ENCODE measurements around the gene SMPDL3B. TPM values are rescaled to one million over a fixed set of nuclear protein-coding genes. Genes with fewer than 3 reads are reported as not detected.

The SMPDL3B gene
- total and polyA plus RNA-seq, 3 donors from 2014 or later: 2.1 to 2.7 (median 2.5) TPM

GRCh38 chr1:27928216-27928954 is 6.4 kb upstream of the SMPDL3B start:
- Histone ChIP-seq H3K27me3 (no peaks in the 10 kb centered on the region), H3K4me3 (no peak overlapping the region), H3K27ac (no peak overlapping the region), H3K9me3 (no peaks in the 10 kb centered on the region), H3K4me1 (no peaks in the 10 kb centered on the region), H3K36me3 (ENCODE audit: low read depth, missing control alignments) (no peaks in the 10 kb centered on the region)
- DNase-seq: no peak
- TF ChIP-seq CTCF (IDR thresholded peaks at IDR 0.05): no peak
- no peak for TF ChIP-seq POLR2A (IDR thresholded peaks at IDR 0.05)
- intact Hi-C loops (cut with DNase I; ENCODE audit: low total_unique reads): no loop called here
- 69 to 71% methylated on average over 5 of the region's 5 CpGs for WGBS, 2 donors

- TF ChIP-seq POLR2A (IDR thresholded peaks at IDR 0.05) (no peak), CTCF (IDR thresholded peaks at IDR 0.05) (no peak)
- Histone ChIP-seq H3K36me3 (ENCODE audit: low read depth, missing control alignments) (no peaks in the 10 kb centered on the region), H3K27me3 (no peaks in the 10 kb centered on the region), H3K9me3 (no peaks in the 10 kb centered on the region), H3K27ac (no peak overlapping the region), H3K4me3 (no peak overlapping the region), H3K4me1 (peaks cover 3% of the 10 kb centered on the region)
- no peak for DNase-seq
- intact Hi-C loops (cut with DNase I; ENCODE audit: low total_unique reads): no loop called here
- WGBS, 2 donors: 89 to 92% methylated on average over 6 of the region's 6 CpGs
These were observed 3.6 kb upstream of the SMPDL3B start for GRCh38 chr1:27931184-27931583.

- intact Hi-C loops (cut with DNase I; ENCODE audit: low total_unique reads): no loop called here
- no peak for DNase-seq
- Histone ChIP-seq H3K27ac (no peak overlapping the region), H3K27me3 (no peaks in the 10 kb centered on the region), H3K4me3 (no peak overlapping the region), H3K9me3 (no peaks in the 10 kb centered on the region), H3K36me3 (ENCODE audit: low read depth, missing control alignments) (no peaks in the 10 kb centered on the region), H3K4me1 (peaks cover 3% of the 10 kb centered on the region)
- WGBS, 2 donors: 84 to 88% methylated on average over 4 of the region's 4 CpGs
- TF ChIP-seq POLR2A (IDR thresholded peaks at IDR 0.05) (no peak), CTCF (IDR thresholded peaks at IDR 0.05) (no peak)
These were observed 3.0 kb upstream of the SMPDL3B start for GRCh38 chr1:27931759-27932158.

- WGBS, 2 donors: 57 to 60% methylated on average over 8 of the region's 8 CpGs
- Histone ChIP-seq H3K27me3 (no peaks in the 10 kb centered on the region), H3K27ac (no peak overlapping the region), H3K36me3 (ENCODE audit: low read depth, missing control alignments) (no peaks in the 10 kb centered on the region), H3K4me1 (peaks cover 6% of the 10 kb centered on the region), H3K4me3 (no peak overlapping the region), H3K9me3 (no peaks in the 10 kb centered on the region)
- TF ChIP-seq CTCF (IDR thresholded peaks at IDR 0.05) (no peak), POLR2A (IDR thresholded peaks at IDR 0.05) (no peak)
- DNase-seq: no peak
- intact Hi-C loops (cut with DNase I; ENCODE audit: low total_unique reads): no loop called here
These were observed 921 bp downstream of the SMPDL3B start for GRCh38 chr1:27935721-27936120.

GRCh38 chr1:27936370-27936769 is 1.6 kb downstream of the SMPDL3B start:
- Histone ChIP-seq H3K27me3 (no peaks in the 10 kb centered on the region), H3K27ac (no peak overlapping the region), H3K4me1 (peaks cover 6% of the 10 kb centered on the region), H3K9me3 (no peaks in the 10 kb centered on the region), H3K4me3 (no peak overlapping the region), H3K36me3 (ENCODE audit: low read depth, missing control alignments) (no peaks in the 10 kb centered on the region)
- 61 to 89% methylated on average over 5 of the region's 5 CpGs for WGBS, 2 donors
- TF ChIP-seq CTCF (IDR thresholded peaks at IDR 0.05) (no peak), POLR2A (IDR thresholded peaks at IDR 0.05) (no peak)
- intact Hi-C loops (cut with DNase I; ENCODE audit: low total_unique reads): no loop called here
- DNase-seq: no peak
